GM23338 (cell line): Measurements from ENCODE around the gene LMO1. TPM values are rescaled to one million over a fixed set of nuclear protein-coding genes. Genes with fewer than 3 reads are reported as not detected.

ENCODE experiments used
- ATAC-seq: fragments of 200-7000 bp; cut with Tn5 transposase; 3 replicates; pipeline ENCODE4 v1.9.1; 2020
- DNase-seq: peaks from one replicate; pipeline ENCODE4 v3.0.0-alpha.2; 2015; ENCODE audit warnings: low spot score
- H2AFZ ChIP-seq: fragments of 200-600 bp; sonication (generic); 2 replicates; pipeline ENCODE4 v1.8.0; 2016; ENCODE audit warnings: antibody characterized with exemption, mild to moderate bottlenecking, moderate library complexity
- H3F3A ChIP-seq: fragments of 200-600 bp; sonication (generic); replicated peaks from 2 replicates; pipeline ENCODE4 v1.8.0; 2017; ENCODE audit warnings: antibody characterized with exemption, mixed run types, low read depth
- H3K27ac ChIP-seq: fragments of 200-600 bp; sonication (generic); 2 replicates; pipeline ENCODE4 v1.6.1; 2016; ENCODE audit warnings: low read depth
- H3K27me3 ChIP-seq: fragments of 200-600 bp; sonication (generic); 2 replicates; pipeline ENCODE4 v1.8.0; 2016; ENCODE audit warnings: mild to moderate bottlenecking, mixed run types, moderate library complexity; ENCODE audit not compliant: insufficient read depth
- H3K36me3 ChIP-seq: fragments of 200-600 bp; sonication (generic); 2 replicates; pipeline ENCODE4 v1.8.0; 2016; ENCODE audit warnings: mild to moderate bottlenecking; ENCODE audit not compliant: insufficient read depth
- H3K4me1 ChIP-seq: fragments of 200-600 bp; sonication (generic); 2 replicates; pipeline ENCODE4 v1.8.0; 2016; ENCODE audit warnings: mild to moderate bottlenecking, moderate library complexity; ENCODE audit not compliant: insufficient read depth
- H3K4me2 ChIP-seq: fragments of 200-600 bp; sonication (generic); 2 replicates; pipeline ENCODE4 v1.7.1; 2017; ENCODE audit warnings: mixed run types
- H3K4me3 ChIP-seq: fragments of 200-600 bp; sonication (generic); 2 replicates; pipeline ENCODE4 v1.6.1; 2016; ENCODE audit warnings: mixed run types
- H3K79me2 ChIP-seq: fragments of 200-600 bp; sonication (generic); replicated peaks from 2 replicates; pipeline ENCODE4 v1.8.0; 2017; ENCODE audit warnings: mild to moderate bottlenecking; ENCODE audit not compliant: insufficient read depth
- H3K9me2 ChIP-seq: fragments of 200-600 bp; sonication (generic); 2 replicates; pipeline ENCODE4 v1.8.0; 2017; ENCODE audit not compliant: insufficient read depth
- H4K20me1 ChIP-seq: fragments of 200-600 bp; sonication (generic); replicated peaks from 2 replicates; pipeline ENCODE4 v1.8.0; 2017; ENCODE audit warnings: mild to moderate bottlenecking; ENCODE audit not compliant: insufficient read depth
- H3K27ac Mint-ChIP-seq: 2 replicates; pipeline ENCODE4 v1.8.0; 2020; ENCODE audit warnings: inconsistent platforms, mild to moderate bottlenecking, moderate library complexity, mixed read lengths
- H3K27me3 Mint-ChIP-seq: 3 replicates; pipeline ENCODE4 v1.8.0; 2022; ENCODE audit warnings: low read depth, mild to moderate bottlenecking, moderate library complexity, mixed read lengths, inconsistent platforms; ENCODE audit not compliant: insufficient read depth, poor library complexity
- H3K36me3 Mint-ChIP-seq: 3 replicates; pipeline ENCODE4 v1.8.0; 2021; ENCODE audit warnings: low read depth, mild to moderate bottlenecking, inconsistent platforms, moderate library complexity, mixed read lengths
- H3K4me1 Mint-ChIP-seq: 3 replicates; pipeline ENCODE4 v1.8.0; 2020; ENCODE audit warnings: mild to moderate bottlenecking, inconsistent platforms, mixed read lengths
- H3K4me3 Mint-ChIP-seq: 3 replicates; pipeline ENCODE4 v1.8.0; 2021; ENCODE audit warnings: moderate library complexity, mild to moderate bottlenecking, inconsistent platforms, mixed read lengths
- H3K9me3 Mint-ChIP-seq: 3 replicates; pipeline ENCODE4 v1.8.0; 2020; ENCODE audit warnings: moderate library complexity, mild to moderate bottlenecking, inconsistent platforms, mixed read lengths
- EZH2 ChIP-seq: fragments of 200-600 bp; sonication (generic); IDR thresholded peaks from one replicate; pipeline ENCODE4 v1.8.0; 2017; ENCODE audit warnings: antibody characterized with exemption, mild to moderate bottlenecking, low read depth; ENCODE audit not compliant: unreplicated experiment
- NANOG ChIP-seq: IDR thresholded peaks from 2 replicates; pipeline ENCODE4 v1.6.1; 2016; ENCODE audit warnings: antibody characterized with exemption, borderline replicate concordance
- STAT1 ChIP-seq: IDR thresholded peaks from one replicate; pipeline ENCODE4 v1.6.1; 2016; ENCODE audit warnings: antibody characterized with exemption; ENCODE audit not compliant: unreplicated experiment
- ZNF331 ChIP-seq: fragments of 250-450 bp; sonication (Bioruptor Pico); IDR thresholded peaks from 2 replicates; pipeline ENCODE4 v1.5.0; 2020; ENCODE audit warnings: low read depth, mild to moderate bottlenecking, moderate library complexity
- polyA plus RNA-seq: library from polyadenylated mRNA; unstranded; fragments of >200 nt; fragmentation: Nextera tagmentation; extraction: Ambion mirVana; gene quantifications from 2 replicates; pipeline ENCODE4 v1.2.1, GENCODE V29; 2016
- total RNA-seq: library from RNA; depleted of rRNA; stranded (reverse); fragments of >200 nt; shearing (Covaris generic); gene quantifications from 2 replicates; pipeline ENCODE4 v1.2.3, GENCODE V29; 2014
- TF ChIP-seq, protein P1 (sequence below), 2 experiments: fragments of 200-600 bp in 1 of 2; sonication (generic) in 1 of 2; conservative IDR thresholded peaks; 2 replicates each; pipeline versions ENCODE4 v1.5.1 to v1.6.1; 2016 to 2017; ENCODE audit warnings: antibody characterized with exemption in 2 of 2, low read depth in 2 of 2, mild to moderate bottlenecking in 2 of 2, moderate library complexity in 1 of 2

The LMO1 gene
- total and polyA plus RNA-seq, 2 experiments from 2014 or later, result 0.40 TPM; not detected in 1

GRCh38 chr11:8266246-8267241, 2.9 kb upstream of the LMO1 start:
- no peaks in the 10 kb centered on the region for H3K9me2 ChIP-seq
- H2AFZ ChIP-seq, result no peak overlapping the region
- peaks cover 12% of the 10 kb centered on the region; the same call in 2 of the 3 replicates for H3K4me1 Mint-ChIP-seq
- no peak for ATAC-seq
- no peaks in the 10 kb centered on the region for H3K36me3 Mint-ChIP-seq
- peaks cover 4% of the 10 kb centered on the region; the same call in 1 of the 2 replicates for H4K20me1 ChIP-seq
- H3K4me2 ChIP-seq, result no peak overlapping the region
- no peak overlapping the region for H3K27ac ChIP-seq
- no peaks in the 10 kb centered on the region for H3K79me2 ChIP-seq
- peaks cover 10% of the 10 kb centered on the region; the same call in 1 of the 2 replicates for H3K4me1 ChIP-seq
- H3K27ac Mint-ChIP-seq, result no peak overlapping the region
- peaks cover 83% of the 10 kb centered on the region for H3K27me3 Mint-ChIP-seq
- DNase-seq, result no peak
- no peaks in the 10 kb centered on the region for H3K36me3 ChIP-seq
- H3K27me3 ChIP-seq, result peaks cover 100% of the 10 kb centered on the region
- no peak overlapping the region for H3K4me3 ChIP-seq
- no peak overlapping the region for H3K4me3 Mint-ChIP-seq
- TF ChIP-seq NANOG, result no peak
- no peak for TF ChIP-seq ZNF331 (CRISPR knock-in tag)
- TF ChIP-seq EZH2, result peak; percentile 22
- no peaks in the 10 kb centered on the region for H3K9me3 Mint-ChIP-seq
- H3F3A ChIP-seq, result 0 out of 2 replicates have a peak, but pooled peaks cover 3% of the 10 kb centered on the region

- no peak overlapping the region for H2AFZ ChIP-seq
- no peaks in the 10 kb centered on the region for H3K9me3 Mint-ChIP-seq
- no peaks in the 10 kb centered on the region for H3K9me2 ChIP-seq
- no peaks in the 10 kb centered on the region for H3K36me3 Mint-ChIP-seq
- no peak overlapping the region for H3K4me3 Mint-ChIP-seq
- peaks cover 10% of the 10 kb centered on the region; the same call in 1 of the 2 replicates for H3K4me1 ChIP-seq
- TF ChIP-seq STAT1, result no peak
- TF ChIP-seq, protein P1, sequence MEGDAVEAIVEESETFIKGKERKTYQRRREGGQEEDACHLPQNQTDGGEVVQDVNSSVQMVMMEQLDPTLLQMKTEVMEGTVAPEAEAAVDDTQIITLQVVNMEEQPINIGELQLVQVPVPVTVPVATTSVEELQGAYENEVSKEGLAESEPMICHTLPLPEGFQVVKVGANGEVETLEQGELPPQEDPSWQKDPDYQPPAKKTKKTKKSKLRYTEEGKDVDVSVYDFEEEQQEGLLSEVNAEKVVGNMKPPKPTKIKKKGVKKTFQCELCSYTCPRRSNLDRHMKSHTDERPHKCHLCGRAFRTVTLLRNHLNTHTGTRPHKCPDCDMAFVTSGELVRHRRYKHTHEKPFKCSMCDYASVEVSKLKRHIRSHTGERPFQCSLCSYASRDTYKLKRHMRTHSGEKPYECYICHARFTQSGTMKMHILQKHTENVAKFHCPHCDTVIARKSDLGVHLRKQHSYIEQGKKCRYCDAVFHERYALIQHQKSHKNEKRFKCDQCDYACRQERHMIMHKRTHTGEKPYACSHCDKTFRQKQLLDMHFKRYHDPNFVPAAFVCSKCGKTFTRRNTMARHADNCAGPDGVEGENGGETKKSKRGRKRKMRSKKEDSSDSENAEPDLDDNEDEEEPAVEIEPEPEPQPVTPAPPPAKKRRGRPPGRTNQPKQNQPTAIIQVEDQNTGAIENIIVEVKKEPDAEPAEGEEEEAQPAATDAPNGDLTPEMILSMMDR (conservative IDR thresholded peaks at IDR 0.05; ENCODE audit: low read depth in 2 of 2), result peak; percentile 51 to 53
- peak; percentile 25 for ATAC-seq
- peaks cover 90% of the 10 kb centered on the region for H3K27me3 Mint-ChIP-seq
- peak; percentile 67 for DNase-seq
- no peak overlapping the region for H3K4me3 ChIP-seq
- no peak overlapping the region for H3K27ac Mint-ChIP-seq
- H3K27me3 ChIP-seq, result peaks cover 100% of the 10 kb centered on the region
- H3K79me2 ChIP-seq, result no peaks in the 10 kb centered on the region
- no peak overlapping the region for H3K4me2 ChIP-seq
- H4K20me1 ChIP-seq, result peaks cover 4% of the 10 kb centered on the region; the same call in 1 of the 2 replicates
- H3K36me3 ChIP-seq, result no peaks in the 10 kb centered on the region
- peaks cover 12% of the 10 kb centered on the region; the same call in 2 of the 3 replicates for H3K4me1 Mint-ChIP-seq
- H3F3A ChIP-seq, result 0 out of 2 replicates have a peak, but pooled peaks cover 3% of the 10 kb centered on the region
- H3K27ac ChIP-seq, result no peak overlapping the region
Observed at GRCh38 chr11:8265681-8266241, 2.1 kb upstream of the LMO1 start.
